CD14-positive monocyte (primary cell): ENCODE results near the gene NPTX1. TPM values are rescaled to one million over a fixed set of nuclear protein-coding genes. Genes with fewer than 3 reads are reported as not detected.

ENCODE experiments used
- DNase-seq, 3 donors: peaks; one replicate each; pipeline ENCODE4 v3.0.0-alpha.2; 2011 to 2022
- H2AFZ ChIP-seq: 2 replicates; pipeline ENCODE4 v1.6.0; 2012; ENCODE audit warnings: mild to moderate bottlenecking, low read depth, low read length, inconsistent platforms; ENCODE audit not compliant: insufficient read depth, poor library complexity, severe bottlenecking
- H3K27ac ChIP-seq, 2 donors: 1 replicate in 1 of 2; 2 replicates in 1 of 2; pipeline ENCODE4 v1.5.1; 2012 to 2013; ENCODE audit warnings: low read length in 2 of 2, control low read depth in 1 of 2, inconsistent platforms in 1 of 2, low read depth in 1 of 2, mild to moderate bottlenecking in 1 of 2
- H3K27me3 ChIP-seq, 2 donors: one replicate each; pipeline versions ENCODE4 v1.6.0 to v1.6.1; 2011 to 2013; ENCODE audit warnings: low read length in 2 of 2; ENCODE audit not compliant: control insufficient read depth in 2 of 2, insufficient read depth in 2 of 2
- H3K36me3 ChIP-seq, 2 donors: replicated peaks in 1 of 2; 1 replicate in 1 of 2; 2 replicates in 1 of 2; pipeline versions ENCODE4 v1.5.1 to v1.6.1; 2012 to 2013; ENCODE audit warnings: low read length in 2 of 2, control low read depth in 1 of 2, inconsistent platforms in 1 of 2, mild to moderate bottlenecking in 1 of 2; ENCODE audit not compliant: insufficient read depth in 2 of 2, control insufficient read depth in 1 of 2
- H3K4me1 ChIP-seq, 2 donors: 1 replicate in 1 of 2; 2 replicates in 1 of 2; pipeline versions ENCODE4 v1.5.1 to v1.6.1; 2012 to 2013; ENCODE audit warnings: low read length in 2 of 2, control low read depth in 1 of 2, inconsistent platforms in 1 of 2, mild to moderate bottlenecking in 1 of 2, moderate library complexity in 1 of 2; ENCODE audit not compliant: insufficient read depth in 2 of 2, control insufficient read depth in 1 of 2
- H3K4me2 ChIP-seq: replicated peaks from 2 replicates; pipeline ENCODE3; 2012; ENCODE audit warnings: low read length, moderate library complexity, mild to moderate bottlenecking; ENCODE audit not compliant: poor library complexity, severe bottlenecking; ENCODE audit errors: extremely low read depth
- H3K4me3 ChIP-seq, 3 experiments: fragments of 200-600 bp in 1 of 3; sonication (generic) in 1 of 3; replicated peaks in 1 of 3; 1 replicate in 2 of 3; 2 replicates in 1 of 3; pipeline ENCODE4 v1.5.1; 2011 to 2013; ENCODE audit warnings: low read length in 3 of 3, mild to moderate bottlenecking in 3 of 3, control low read depth in 2 of 3, low read depth in 2 of 3, inconsistent platforms in 1 of 3, moderate library complexity in 1 of 3
- H3K79me2 ChIP-seq: 2 replicates; pipeline ENCODE4 v1.6.0; 2012; ENCODE audit warnings: mild to moderate bottlenecking, control low read depth, inconsistent platforms, low read length, moderate library complexity; ENCODE audit not compliant: insufficient read depth
- H3K9ac ChIP-seq: 2 replicates; pipeline ENCODE4 v1.6.0; 2017; ENCODE audit warnings: low read length, mild to moderate bottlenecking; ENCODE audit not compliant: insufficient read depth, poor library complexity, severe bottlenecking
- H3K9me3 ChIP-seq, 2 donors: replicated peaks in 1 of 2; 1 replicate in 1 of 2; 2 replicates in 1 of 2; pipeline versions ENCODE4 v1.5.1 to v1.6.1; 2012 to 2013; ENCODE audit warnings: low read length in 2 of 2, control low read depth in 1 of 2; ENCODE audit not compliant: control insufficient read depth in 1 of 2, insufficient read depth in 1 of 2
- H4K20me1 ChIP-seq: 2 replicates; pipeline ENCODE4 v1.6.0; 2012; ENCODE audit warnings: mild to moderate bottlenecking, low read length, control low read depth, moderate library complexity; ENCODE audit not compliant: insufficient read depth
- H3K27ac Mint-ChIP-seq, 7 donors: one replicate each; pipeline ENCODE4 v1.8.0; 2020; ENCODE audit warnings: mild to moderate bottlenecking in 7 of 7, mixed read lengths in 7 of 7, moderate library complexity in 6 of 7, inconsistent platforms in 2 of 7
- H3K27me3 Mint-ChIP-seq, 3 donors: one replicate each; pipeline ENCODE4 v1.8.0; 2021 to 2022; ENCODE audit warnings: low read depth in 3 of 3, mild to moderate bottlenecking in 3 of 3, mixed read lengths in 3 of 3, moderate library complexity in 3 of 3, inconsistent platforms in 1 of 3
- H3K36me3 Mint-ChIP-seq, 2 donors: one replicate each; pipeline ENCODE4 v1.8.0; 2020; ENCODE audit warnings: mixed read lengths in 2 of 2, inconsistent platforms in 1 of 2, mild to moderate bottlenecking in 1 of 2
- H3K4me1 Mint-ChIP-seq: one replicate; pipeline ENCODE4 v1.8.0; 2020; ENCODE audit warnings: mild to moderate bottlenecking, mixed read lengths
- H3K4me3 Mint-ChIP-seq, 2 donors: one replicate each; pipeline ENCODE4 v1.8.0; 2020; ENCODE audit warnings: mild to moderate bottlenecking in 2 of 2, mixed read lengths in 2 of 2, moderate library complexity in 1 of 2
- H3K9me3 Mint-ChIP-seq, 7 donors: one replicate each; pipeline ENCODE4 v1.8.0; 2020 to 2022; ENCODE audit warnings: mixed read lengths in 7 of 7, mild to moderate bottlenecking in 6 of 7, moderate library complexity in 6 of 7, inconsistent platforms in 2 of 7
- WGBS: methylation state at CpG from one replicate; pipeline ENCODE4 v1.1.5; 2013; ENCODE audit warnings: missing lambda C conversion rate; ENCODE audit not compliant: insufficient coverage; 5-methylcytosine and 5-hydroxymethylcytosine counted together
- intact Hi-C, 2 donors: fragments of 100-400 bp; cut with micrococcal nuclease; formaldehyde crosslinking; loops; one replicate each; pipeline versions ENCODE4 v1.15.0 to v1.15.1; 2023
- polyA plus RNA-seq, 3 donors: library from polyadenylated mRNA; depleted of rRNA in 1 of 3; unstranded in 2 of 3; stranded (reverse) in 1 of 3; fragments of 300-500 nt in 2 of 3; fragments of >200 nt in 1 of 3; fragmentation: Illumina TruSeq in 2 of 3; gene quantifications; 1 replicate in 2 of 3; 2 replicates in 1 of 3; pipeline ENCODE4 v1.2.3, GENCODE V29; 2012 to 2021
- TF ChIP-seq, protein P1 (sequence below): fragments of 200-600 bp; IDR thresholded peaks from one replicate; pipeline ENCODE4 v1.8.0; 2022; ENCODE audit warnings: antibody characterized with exemption, mild to moderate bottlenecking

The NPTX1 gene
- polyA plus RNA-seq, 3 donors: not detected

DNA sequence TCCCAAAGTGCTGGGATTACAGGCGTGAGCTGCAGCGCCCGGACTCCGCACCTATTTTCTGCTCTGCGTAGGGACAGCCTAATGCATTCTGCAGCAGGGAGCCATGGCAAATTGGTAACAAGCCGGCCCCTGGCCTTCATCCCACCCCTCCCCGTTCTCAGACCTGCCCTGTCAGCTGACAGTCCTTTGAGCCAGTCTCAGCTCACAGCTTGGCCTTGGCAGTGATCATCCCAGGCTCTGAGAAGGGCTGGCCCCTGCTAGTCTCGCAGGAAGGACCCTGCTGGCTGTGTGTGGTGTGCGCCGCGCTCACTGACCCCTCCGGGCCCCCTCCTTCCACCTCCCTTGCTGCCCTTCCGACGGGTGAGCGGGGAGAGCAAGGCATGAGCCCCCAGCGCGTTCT, 10.3 kb upstream of the NPTX1 start:
- Histone ChIP-seq H3K36me3 (no peaks in the 10 kb centered on the region), H3K9ac (no peak overlapping the region), H3K79me2 (no peaks in the 10 kb centered on the region), H3K27me3 (peaks cover 0 to 17% of the 10 kb centered on the region in 2 donors), H3K4me2 (no peak overlapping the region), H2AFZ (no peak overlapping the region), H3K9me3 (peaks cover 11% of the 10 kb centered on the region in 2 donors), H3K4me1 (no peaks in the 10 kb centered on the region), H4K20me1 (no peaks in the 10 kb centered on the region), H3K4me3 (no peak overlapping the region), H3K27ac (no peak overlapping the region)
- 48% methylated on average over 17 of the region's 17 CpGs for WGBS
- TF ChIP-seq, protein P1, sequence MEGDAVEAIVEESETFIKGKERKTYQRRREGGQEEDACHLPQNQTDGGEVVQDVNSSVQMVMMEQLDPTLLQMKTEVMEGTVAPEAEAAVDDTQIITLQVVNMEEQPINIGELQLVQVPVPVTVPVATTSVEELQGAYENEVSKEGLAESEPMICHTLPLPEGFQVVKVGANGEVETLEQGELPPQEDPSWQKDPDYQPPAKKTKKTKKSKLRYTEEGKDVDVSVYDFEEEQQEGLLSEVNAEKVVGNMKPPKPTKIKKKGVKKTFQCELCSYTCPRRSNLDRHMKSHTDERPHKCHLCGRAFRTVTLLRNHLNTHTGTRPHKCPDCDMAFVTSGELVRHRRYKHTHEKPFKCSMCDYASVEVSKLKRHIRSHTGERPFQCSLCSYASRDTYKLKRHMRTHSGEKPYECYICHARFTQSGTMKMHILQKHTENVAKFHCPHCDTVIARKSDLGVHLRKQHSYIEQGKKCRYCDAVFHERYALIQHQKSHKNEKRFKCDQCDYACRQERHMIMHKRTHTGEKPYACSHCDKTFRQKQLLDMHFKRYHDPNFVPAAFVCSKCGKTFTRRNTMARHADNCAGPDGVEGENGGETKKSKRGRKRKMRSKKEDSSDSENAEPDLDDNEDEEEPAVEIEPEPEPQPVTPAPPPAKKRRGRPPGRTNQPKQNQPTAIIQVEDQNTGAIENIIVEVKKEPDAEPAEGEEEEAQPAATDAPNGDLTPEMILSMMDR: no peak
- Mint-ChIP-seq H3K27me3 (peaks cover 36 to 55% (median 45%) of the 10 kb centered on the region in 3 donors), H3K4me1 (no peaks in the 10 kb centered on the region), H3K27ac (no peak overlapping the region), H3K9me3 (peaks cover 10 to 20% (median 16%) of the 10 kb centered on the region in 7 donors), H3K4me3 (no peak overlapping the region), H3K36me3 (no peaks in the 10 kb centered on the region)
- no peak for DNase-seq
- intact Hi-C loops: no loop called here

DNA sequence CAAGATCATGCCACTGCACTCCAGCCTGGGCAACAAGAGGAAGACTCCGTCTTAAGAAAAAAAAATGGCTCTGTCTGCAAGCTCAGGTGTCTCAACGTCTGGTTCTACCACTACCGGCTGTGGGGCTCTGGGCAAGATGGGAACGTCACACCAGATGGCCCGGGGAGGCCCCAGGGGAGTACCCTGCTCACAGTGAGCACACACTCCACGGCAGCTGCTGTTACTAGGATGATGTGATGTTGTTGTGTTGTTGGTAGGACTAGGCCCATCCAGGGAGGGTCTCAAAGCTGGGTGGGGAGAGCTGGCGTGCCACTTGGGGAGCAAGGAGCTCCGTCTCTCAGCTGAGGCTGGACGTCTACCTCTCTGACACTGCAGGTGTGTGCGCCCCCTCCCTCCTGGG, 9.4 kb upstream of the NPTX1 start:
- Histone ChIP-seq H3K27me3 (peaks cover 0 to 26% of the 10 kb centered on the region in 2 donors), H3K9me3 (peaks cover 11 to 14% of the 10 kb centered on the region in 2 donors), H3K27ac (no peak overlapping the region), H4K20me1 (no peaks in the 10 kb centered on the region), H3K4me2 (no peak overlapping the region), H3K9ac (no peak overlapping the region), H3K79me2 (no peaks in the 10 kb centered on the region), H2AFZ (no peak overlapping the region), H3K36me3 (no peaks in the 10 kb centered on the region), H3K4me3 (no peak overlapping the region), H3K4me1 (no peaks in the 10 kb centered on the region)
- 84% methylated on average over 6 of the region's 10 CpGs for WGBS
- Mint-ChIP-seq H3K36me3 (no peaks in the 10 kb centered on the region), H3K27me3 (peaks cover 40 to 61% (median 46%) of the 10 kb centered on the region in 3 donors), H3K4me3 (no peak overlapping the region), H3K9me3 (peaks cover 10 to 20% (median 16%) of the 10 kb centered on the region in 7 donors), H3K27ac (no peak overlapping the region), H3K4me1 (no peaks in the 10 kb centered on the region)
- TF ChIP-seq, protein P1: no peak
- no peak for DNase-seq
- intact Hi-C loops: no loop called here
